ENCODE data around the gene ZNF407.

- TF ChIP-seq RAD21 (IDR thresholded peaks at IDR 0.05; ENCODE audit: low read depth) (no peak), FOXM1 (IDR thresholded peaks at IDR 0.05; ENCODE audit: borderline replicate concordance, low read depth) (no peak), TAF1 (IDR thresholded peaks at IDR 0.05; ENCODE audit: low read depth) (no peak), EP300 (IDR thresholded peaks at IDR 0.05; ENCODE audit: borderline replicate concordance) (no peak), EGR1 (IDR thresholded peaks at IDR 0.05) (no peak), REST (IDR thresholded peaks at IDR 0.05; ENCODE audit: low read depth) (no peak), YY1 (IDR thresholded peaks at IDR 0.05; ENCODE audit: low read depth) (no peak), MAX (IDR thresholded peaks at IDR 0.05) (no peak), TCF12 (IDR thresholded peaks at IDR 0.05; ENCODE audit: low read depth) (no peak), TEAD4 (IDR thresholded peaks at IDR 0.05) (peak; percentile 77), CREB1 (IDR thresholded peaks at IDR 0.05; ENCODE audit: low read depth) (no peak), ZBTB7A (IDR thresholded peaks at IDR 0.05; ENCODE audit: low read depth) (no peak), USF1 (IDR thresholded peaks at IDR 0.05) (no peak), CEBPB (IDR thresholded peaks at IDR 0.05) (no peak)
Measured at GRCh38 chr18:74604774-74605173, 7.1 kb downstream of the ZNF407 start.

Data from Ishikawa (cell line).